NCI-H2171 treated with DMSO at 0.1 percent for 48 hours (cell line): ENCODE results near the gene FAM25C.
"Not testable (repeated sequence)": the region's sequence is repeated elsewhere in the genome, so short reads cannot be mapped to it uniquely, and the experiment has no call there.

Experiments used
- DNase-seq: peaks from one replicate; lab custom pipeline; 2025; lab: John Stamatoyannopoulos, UW

Gene FAM25C

GRCh38 chr10:47957158-47957557 lies 42.4 kb downstream of the FAM25C start:
- not testable (repeated sequence) for DNase-seq

- not testable (repeated sequence) for DNase-seq
Observed at GRCh38 chr10:47947424-47947823, 52.2 kb downstream of the FAM25C start.
